ENCODE measurements around the gene SGMS2. TPM values are rescaled to one million over a fixed set of nuclear protein-coding genes. Genes with fewer than 3 reads are reported as not detected.
"Not testable (repeated sequence)": the region's sequence is repeated elsewhere in the genome, so short reads cannot be mapped to it uniquely, and the experiment has no call there.

Gene SGMS2
- total RNA-seq, 1 donor: 5.4 TPM

DNA sequence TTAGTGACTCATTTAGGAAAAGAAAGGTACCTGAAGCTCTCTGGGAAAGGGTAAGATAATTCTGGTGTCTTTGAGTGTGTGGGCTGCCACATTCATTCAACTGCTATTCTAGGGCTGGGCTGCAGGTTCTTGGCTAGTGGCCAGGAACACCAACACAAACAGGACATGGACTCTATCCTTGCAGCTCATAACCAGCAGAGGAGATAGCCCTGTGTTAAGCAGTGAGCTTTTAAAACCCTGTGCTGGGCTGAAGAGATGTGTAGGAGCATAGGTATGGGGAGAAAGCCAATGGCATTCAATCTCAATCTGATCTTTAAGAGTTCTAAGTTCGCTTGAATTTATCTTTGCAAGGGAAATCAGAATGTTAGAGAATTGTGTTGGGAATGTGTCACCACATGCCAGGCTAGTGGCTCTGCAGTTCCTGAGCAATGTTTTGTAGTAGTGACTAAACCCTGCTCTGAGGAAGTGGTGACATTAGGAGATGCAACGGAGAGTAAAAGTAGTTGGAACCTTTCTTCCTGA is 39.2 kb downstream of the SGMS2 start:
- DNase-seq (ENCODE audit: low read depth in 2 of 3, low spot score in 2 of 3): no peak

DNA sequence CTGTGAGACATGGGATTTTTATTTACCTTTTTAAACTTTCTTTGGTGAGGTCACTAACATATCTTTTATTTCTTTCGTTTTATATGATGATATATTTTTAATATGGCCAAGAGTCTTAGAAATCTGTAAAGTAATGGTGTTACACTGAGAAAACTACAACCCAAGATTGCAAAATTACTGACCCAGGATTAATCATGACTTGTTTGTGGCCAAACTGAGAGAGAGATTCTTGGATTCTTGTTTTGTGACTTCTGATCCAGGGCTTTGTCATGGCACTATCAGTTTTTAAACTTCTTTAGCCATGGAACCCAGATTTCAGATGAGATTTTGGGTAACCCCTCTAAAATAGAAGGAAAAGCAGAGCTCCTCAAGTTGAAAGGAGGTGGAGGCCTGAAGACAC is 42.0 kb downstream of the SGMS2 start:
- DNase-seq (ENCODE audit: low read depth in 2 of 3, low spot score in 2 of 3): no peak

DNA sequence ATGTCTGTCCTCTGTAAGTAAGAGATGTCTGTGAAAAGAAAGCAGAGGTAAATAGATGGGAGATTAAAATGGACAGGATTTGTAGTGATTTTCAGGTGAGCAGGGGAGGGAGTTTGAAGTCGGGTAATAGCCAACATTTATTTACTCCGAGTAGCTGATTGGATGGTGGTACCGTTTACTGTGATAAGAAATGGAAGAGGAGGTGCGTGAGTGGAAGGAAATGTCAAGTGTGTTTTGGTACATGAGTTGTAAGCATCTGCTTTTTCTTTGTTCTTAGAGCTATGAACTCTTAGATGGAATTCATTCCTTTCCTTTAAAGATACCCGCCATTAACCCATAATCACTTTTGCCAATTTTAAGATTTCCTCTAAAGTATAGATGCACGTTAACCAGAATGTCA is 45.5 kb downstream of the SGMS2 start:
- DNase-seq (ENCODE audit: low read depth in 2 of 3, low spot score in 2 of 3): no peak

DNA sequence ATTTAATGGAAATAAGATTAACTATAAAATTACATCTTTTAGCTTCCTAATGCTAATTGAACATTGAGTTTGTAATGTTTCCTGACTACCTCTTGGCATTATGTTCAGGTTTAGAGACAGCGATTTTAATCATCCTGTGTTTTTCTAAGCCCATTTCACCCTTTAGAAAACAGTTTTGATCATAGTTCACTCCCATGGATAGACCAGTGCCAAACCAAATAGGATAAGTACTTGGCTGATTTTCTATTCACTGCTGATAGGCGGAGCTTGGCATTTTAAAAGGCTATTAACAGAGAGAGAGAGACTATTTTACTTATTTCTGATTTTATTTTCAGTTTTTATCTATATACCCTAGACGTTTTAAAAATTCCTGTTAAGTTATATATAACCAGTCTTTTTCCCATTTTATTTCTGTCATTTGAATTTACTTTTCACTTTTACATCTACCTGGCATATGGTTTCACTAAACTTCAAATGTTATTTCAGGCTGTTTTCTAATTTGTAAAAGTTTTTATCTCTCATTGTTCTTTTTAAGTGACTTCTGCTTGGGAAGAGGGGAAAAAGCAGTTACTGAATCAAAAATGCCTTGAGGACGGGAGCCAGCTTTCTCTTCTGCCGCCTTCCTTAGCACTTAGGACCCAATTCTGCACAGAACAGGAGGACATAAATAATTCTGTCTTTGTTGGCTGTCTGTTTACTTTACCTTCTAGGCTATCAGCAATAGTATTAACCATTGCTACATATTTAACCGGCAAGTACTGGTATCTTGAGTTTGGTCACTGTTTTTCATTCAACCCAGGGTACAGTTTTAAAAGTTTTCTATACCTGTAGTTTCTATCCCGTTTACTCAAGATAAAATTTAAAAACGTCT is 46.4 kb downstream of the SGMS2 start:
- no peak for DNase-seq (ENCODE audit: low read depth in 2 of 3, low spot score in 2 of 3)

DNA sequence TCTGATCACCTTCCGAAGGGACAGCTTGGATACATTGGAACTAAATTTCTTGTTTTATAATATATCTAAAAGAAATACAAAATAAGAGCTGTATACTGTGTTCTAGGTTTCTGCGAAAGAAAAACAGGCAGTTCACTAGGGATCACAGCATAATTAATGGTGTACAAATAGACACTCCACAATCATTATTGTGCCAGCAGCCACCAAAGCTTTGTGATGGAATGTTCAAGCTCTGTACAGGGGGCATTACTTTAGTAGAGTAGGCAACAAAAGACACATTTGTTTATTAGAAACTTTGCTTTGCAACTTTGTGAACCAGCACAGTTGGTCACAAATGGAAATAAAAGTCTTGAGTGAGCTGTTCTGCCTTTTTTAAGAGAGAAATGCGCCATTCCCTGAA is 49.3 kb downstream of the SGMS2 start:
- no peak for DNase-seq (ENCODE audit: low read depth in 2 of 3, low spot score in 2 of 3)

DNA sequence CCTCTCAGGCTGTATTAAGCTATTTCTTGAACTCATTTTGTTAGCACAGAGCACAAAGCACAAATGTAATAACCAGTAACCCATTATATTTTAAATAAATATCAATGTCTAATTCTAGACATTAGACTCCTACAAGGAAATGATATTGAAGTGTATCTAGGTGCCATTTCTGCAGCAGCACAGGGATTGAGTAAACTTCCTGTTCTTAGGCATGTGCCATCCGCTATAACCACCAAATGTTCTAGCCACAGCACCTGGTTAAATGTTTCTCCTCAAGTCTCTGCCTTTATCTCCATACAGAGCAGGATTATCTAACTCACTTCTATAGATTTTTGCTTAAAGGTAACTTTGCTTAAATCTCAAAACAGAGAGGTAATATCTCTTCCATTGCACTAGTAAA is 51.4 kb downstream of the SGMS2 start:
- DNase-seq (ENCODE audit: low read depth in 2 of 3, low spot score in 2 of 3): peak in 1 of 3 donors; percentile 5

DNA sequence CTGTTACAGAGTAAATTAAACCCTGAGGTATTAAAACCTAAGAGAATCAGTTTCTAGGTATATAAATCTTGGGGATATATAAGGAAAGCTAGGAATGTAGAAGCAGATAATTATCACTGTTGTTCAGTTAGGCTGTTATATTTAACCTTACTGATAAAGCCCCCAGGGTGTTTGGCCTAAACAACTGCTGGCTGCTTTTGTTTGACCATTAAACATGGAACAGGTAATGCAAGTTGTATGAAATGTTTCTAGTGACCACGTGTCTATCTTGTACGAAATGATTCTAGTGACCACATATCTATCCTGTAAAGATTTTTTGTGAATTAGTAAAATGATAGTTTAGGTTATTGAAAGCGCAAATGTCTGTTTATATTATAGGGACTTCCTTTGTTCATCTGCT is 52.6 kb downstream of the SGMS2 start:
- DNase-seq (ENCODE audit: low read depth in 2 of 3, low spot score in 2 of 3): peak in 1 of 3 donors; percentile 4

DNA sequence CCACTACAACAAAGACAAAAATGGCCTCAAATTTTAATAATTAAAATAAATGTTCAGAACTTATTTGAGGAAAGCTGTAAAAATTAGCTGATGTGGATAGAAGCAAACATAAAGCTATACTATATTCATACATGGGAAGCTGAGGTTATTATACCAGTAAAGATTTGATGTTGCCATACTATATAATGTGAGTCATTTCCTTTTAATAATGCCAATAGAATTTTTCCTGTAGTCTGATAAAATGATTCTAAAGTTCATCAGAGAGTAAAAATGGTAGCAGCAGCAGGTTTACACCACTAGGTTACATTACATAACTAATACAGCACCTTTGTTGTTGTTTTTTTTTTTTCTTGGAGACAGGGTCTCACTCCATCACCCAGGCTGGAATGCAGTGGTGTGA is 61.1 kb downstream of the SGMS2 start:
- DNase-seq (ENCODE audit: low read depth in 2 of 3, low spot score in 2 of 3): no peak

DNA sequence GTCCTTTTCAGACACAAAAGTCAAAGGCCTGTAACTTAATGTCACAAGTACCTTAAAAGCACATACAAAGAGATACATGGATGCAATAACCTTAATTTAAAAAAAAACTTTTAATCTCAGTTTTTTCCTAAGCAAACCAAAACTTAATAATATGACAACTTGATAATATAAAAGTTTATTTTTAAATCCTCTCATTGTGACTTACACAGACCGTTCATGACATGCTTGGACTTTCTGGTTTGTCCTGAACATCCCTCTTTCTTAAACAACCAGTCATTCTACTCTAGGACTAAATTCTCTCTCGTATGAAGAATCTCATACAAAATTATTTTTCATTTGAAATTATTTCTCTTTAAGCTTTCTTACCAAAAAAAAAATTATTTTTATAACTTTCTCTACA is 63.5 kb downstream of the SGMS2 start:
- no peak for DNase-seq (ENCODE audit: low read depth in 2 of 3, low spot score in 2 of 3)

DNA sequence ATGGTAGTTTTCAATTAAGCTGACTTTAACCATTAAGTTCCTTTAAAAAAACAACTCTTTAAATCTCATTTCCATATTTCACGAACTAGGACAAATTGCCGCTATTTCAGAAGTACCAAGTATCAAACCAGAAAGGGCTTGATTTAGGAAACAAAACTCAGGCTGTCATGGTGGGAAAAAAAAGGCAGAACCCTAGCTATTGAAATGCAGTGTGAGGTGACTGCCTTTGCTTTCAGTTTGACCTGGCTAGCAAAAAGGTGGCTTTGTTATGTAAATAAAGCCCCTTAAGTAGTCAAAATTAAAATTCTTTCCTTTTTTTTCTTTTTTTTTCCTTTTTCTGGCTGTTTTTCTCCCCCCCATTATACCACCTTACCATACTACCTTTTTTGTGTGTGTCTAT is 66.0 kb downstream of the SGMS2 start:
- no peak for DNase-seq (ENCODE audit: low read depth in 2 of 3, low spot score in 2 of 3)

DNA sequence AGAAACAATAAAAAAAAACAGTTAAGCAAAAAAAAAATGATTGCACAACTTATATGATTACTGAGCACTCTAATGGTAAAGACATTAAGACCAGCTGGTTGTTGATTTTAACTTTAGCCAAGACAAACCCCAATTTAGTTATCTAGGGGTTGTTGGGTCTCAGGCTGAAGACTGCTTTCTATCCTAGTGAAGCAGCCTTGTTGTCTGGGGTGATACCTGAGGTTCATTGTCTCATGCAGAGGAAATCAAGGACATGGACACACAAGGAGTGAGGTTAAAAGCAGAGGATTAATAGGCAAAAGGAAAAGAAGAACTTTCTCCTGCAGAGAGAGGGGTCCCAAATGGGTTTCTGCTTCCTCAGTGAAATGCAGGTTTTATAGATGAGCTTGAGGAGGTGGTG is 66.6 kb downstream of the SGMS2 start:
- DNase-seq (ENCODE audit: low read depth in 2 of 3, low spot score in 2 of 3): no peak

DNA sequence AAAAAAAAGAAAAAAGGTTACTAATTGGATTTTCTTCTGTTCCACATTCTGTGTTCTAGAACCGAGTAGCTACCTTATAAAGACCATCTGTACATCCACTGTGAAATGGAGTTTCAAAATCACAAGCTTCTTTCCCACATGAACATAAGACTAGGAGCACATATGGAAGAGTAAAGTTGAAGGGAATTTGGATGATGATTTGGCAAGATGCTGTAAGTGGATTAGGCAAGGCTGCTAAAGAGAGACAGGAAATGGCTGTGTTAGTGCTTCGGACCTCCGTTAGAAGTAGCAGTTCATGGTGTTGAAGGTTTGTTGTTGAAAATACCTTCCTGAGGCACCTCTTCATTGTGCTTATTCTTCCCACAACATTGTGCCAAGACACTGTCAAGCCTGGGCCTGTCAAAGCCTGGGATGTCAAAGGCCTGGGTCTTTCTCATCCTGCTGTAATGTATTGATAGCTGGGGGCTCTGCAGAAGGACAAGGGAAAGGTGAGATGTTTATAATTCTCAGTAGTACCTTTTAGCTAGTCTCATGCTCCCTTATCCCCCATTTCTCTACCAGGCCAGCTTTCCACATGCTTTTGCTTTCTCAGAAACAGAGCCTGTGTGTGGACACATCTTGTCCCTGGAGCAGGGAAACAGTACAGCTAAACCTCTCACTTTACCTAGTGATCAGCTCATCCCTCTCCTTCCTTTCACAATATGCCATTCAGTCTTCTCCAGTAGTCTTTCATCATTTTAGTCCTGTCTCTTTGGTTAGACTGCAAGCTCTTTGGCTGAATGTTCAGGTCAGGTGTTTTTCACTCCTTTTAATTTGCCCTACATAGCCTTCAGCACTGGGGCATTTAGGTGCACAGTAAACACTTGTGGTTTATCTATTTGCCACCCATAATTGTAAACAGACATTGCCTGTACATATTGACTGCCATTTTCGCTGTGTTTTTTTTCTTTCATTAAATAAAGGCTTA is 68.7 kb downstream of the SGMS2 start:
- no peak for DNase-seq (ENCODE audit: low read depth in 2 of 3, low spot score in 2 of 3)

DNA sequence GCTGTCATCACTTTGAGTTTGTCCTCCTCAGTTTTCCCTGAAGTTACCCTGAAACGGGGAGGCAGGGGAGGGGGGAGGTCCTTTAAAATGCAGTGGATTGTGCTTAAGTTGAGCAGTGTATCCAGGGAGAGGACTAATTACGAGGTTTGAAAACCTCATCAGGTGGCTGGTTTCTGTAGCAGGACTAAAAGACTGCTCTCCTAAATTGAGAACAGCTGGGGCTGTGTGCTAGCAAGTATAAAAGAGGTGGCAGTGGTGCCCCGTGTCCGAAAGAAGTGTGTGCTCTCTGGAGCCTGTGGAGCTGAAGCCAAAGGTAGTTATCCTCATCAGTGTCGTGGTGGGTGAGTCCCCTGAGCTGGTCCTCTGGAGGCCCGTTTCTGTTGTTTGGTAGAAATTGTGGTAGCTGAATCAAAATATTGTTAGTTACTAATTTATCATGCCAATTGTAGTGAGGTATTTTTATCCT is 69.4 kb downstream of the SGMS2 start:
- no peak for DNase-seq (ENCODE audit: low read depth in 2 of 3, low spot score in 2 of 3)

DNA sequence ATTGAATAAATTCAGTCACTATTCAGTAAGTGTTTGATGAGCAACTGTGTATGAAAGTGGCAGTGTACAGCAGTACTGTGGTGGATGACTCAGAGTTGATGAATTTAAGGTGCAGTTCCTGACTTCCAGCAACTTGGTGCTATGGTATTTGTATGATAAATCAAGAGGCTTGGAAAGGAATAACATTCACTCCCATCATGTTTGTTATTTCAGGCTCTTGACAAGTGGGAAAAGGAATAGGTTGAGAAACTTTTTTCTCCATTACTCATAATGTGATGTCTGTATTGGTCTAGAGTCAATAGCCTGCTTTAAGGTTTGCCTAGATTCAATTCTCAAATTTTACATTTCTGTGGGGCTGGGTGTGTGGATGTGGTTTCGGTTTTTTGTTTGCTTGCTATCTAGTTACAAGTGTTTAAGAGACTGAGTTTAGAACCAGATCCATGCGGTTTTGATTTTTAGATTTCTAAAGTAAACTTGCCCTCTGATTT is 71.5 kb downstream of the SGMS2 start:
- DNase-seq (ENCODE audit: low read depth in 2 of 3, low spot score in 2 of 3): no peak

DNA sequence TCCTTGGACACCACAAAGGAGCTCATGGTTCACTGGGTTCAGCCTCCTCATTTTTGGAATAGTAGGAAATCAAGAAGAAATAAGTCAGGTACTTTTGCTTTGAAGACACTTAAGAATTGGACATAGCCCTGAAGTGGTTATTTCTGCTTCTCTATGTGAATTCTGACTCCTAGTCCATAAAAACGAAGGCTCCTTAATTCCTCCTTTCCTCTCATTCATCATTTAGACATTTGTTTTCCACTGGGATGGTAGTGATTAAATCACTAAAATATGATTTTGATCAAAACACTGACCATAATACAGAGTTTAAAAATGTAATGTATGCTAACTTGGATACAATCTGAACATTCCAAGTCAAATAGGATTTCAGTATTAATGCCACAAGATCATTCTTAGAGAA is 71.9 kb downstream of the SGMS2 start:
- DNase-seq (ENCODE audit: low read depth in 2 of 3, low spot score in 2 of 3): no peak

DNA sequence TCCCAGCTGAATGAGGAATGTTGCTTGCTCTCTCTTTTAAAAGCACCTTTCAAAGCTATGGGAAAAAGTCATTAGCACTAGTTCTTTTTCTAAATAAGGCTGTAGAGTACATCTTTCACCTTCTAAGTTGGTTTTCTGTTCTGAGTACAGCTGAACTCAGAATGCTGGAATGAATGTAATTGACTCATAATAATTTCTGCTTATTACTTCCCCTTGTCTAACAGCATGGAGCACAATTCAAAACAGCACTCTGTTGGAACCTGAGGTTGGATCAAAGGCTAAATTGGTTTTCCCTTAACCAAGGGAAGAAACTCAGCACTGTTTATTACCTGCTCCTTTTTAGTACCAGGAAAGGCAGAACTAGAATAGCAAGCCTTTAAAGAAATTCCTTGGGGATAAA is 73.1 kb downstream of the SGMS2 start:
- DNase-seq (ENCODE audit: low read depth in 2 of 3, low spot score in 2 of 3): no peak

DNA sequence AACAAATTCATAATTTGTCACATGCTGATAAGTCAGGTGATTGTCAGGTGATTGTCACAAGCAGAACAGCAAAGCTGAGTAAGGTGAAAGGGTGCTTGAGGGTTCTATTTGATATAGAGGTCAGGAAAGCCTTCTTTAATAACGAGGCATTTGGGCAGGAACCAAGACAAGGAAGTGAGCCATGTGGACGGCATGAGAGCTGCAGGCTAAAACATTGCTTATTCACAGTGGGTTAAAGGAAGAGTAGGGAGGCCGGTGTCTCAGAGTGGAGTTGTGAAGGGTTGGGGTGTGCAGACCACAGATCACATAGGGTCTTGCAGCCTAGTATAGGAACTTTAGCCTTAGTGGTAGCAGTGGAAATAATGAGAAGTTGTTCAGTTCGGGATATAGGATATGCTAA is 75.3 kb downstream of the SGMS2 start:
- DNase-seq (ENCODE audit: low read depth in 2 of 3, low spot score in 2 of 3): no peak

DNA sequence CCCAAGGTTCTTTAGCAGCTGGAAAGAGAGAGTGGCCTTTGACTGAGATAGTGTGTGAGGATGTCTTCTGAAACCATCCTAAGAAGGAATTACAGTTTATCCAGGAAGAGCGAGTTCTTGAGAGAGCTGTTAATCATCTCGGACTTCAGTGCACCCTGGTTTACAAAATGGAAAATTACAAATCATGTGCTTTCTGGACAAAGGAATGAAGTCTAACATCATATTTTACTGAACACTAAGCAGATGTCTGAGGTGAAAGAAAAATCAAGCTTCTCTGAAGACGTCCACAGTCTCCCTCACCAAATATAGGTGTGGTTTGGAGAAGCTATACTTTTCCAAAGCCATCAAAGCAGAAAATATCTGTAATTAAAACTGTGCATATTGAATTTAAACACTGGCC is 75.8 kb downstream of the SGMS2 start:
- DNase-seq (ENCODE audit: low read depth in 2 of 3, low spot score in 2 of 3): no peak

DNA sequence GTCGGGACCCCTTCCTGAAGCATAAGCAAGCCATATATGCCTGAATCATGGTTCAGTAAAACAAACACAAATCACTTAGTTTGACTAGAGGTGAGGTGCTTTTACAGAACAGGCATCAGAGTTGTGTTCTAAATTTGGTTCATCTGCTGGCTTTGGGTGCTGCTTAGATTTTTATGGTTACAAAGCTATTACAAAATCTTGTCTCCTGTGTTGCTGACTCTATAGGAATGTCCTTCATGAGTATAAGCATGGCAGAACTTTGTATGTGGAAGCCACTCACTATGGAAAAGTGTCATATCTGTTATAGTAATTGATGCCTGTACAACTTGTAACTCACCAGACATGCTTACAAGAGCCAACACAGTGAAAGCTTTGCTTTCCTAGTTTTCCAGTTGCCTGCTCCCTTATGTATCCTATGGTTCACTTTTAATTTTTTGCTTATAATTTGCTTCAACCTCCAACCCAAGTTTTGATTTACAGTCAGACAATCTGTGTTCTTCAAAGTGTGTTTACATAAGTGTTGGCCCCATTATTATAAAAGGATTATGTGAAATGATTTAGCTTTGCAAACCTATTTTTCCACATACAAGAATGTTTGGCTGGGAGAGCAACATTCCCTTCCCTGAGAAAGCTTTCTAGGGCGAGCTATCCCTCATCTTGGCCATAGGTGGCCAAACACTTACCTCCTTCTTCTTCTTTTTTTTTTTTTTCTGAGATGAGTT is 76.6 kb downstream of the SGMS2 start:
- no peak for DNase-seq (ENCODE audit: low read depth in 2 of 3, low spot score in 2 of 3)

DNA sequence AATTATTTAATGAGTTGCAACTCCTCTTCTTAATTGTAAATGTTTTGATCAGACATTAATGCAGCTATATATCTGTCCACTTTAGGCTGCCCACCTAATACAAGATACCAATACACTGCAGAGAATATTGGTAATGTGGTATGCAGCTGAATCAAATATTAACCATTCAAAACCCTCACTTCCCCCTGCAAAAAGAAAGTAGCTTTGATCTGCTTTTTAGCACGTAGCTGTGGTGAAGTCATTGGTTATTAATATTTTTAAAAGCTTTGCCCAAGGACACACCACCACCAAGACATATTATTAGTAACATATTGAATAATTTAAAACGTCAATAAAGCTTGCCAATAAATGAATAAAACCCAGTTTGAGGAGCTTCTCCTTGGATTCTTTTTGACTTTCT is 78.0 kb downstream of the SGMS2 start:
- DNase-seq (ENCODE audit: low read depth in 2 of 3, low spot score in 2 of 3): no peak

DNA sequence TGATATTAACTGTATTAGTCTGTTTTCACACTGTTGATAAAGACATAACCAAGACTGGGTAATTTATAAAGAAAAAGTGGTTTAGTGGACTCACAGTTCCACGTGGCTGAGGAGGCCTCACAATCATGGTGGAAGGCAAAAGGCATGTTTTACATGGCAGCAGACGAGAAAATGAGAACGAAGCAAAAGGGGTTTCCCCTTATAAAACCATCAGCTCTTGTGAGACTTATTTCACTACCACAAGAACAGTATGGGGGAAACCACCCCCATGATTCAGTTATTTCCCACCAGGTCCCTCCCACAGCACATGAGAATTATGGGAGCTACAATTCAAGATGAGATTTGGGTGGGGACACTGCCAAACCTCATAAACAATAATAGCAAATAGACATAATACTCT is 80.3 kb downstream of the SGMS2 start:
- not testable (repeated sequence) for DNase-seq (ENCODE audit: low read depth in 2 of 3, low spot score in 2 of 3)

Data from hematopoietic multipotent progenitor cell (in vitro differentiated cells).